Activated CD4-positive, alpha-beta T cell treated with anti-CD3 and anti-CD28 coated beads, Interleukin-2, amount 10 ng/mL, durations not matched to agents 7 days and 5 days (primary cell): ENCODE measurements around the gene UBASH3B. TPM values are rescaled to one million over a fixed set of nuclear protein-coding genes. Genes with fewer than 3 reads are reported as not detected.

Experiments
- CTCF ChIA-PET: fragments of 350-600 bp; sonication (Branson Sonifier 250); formaldehyde crosslinking; loops from one replicate; lab custom pipeline; 2021; ENCODE audit warnings: antibody characterized with exemption; lab: Charles Lee
- POLR2A ChIA-PET: fragments of 350-600 bp; sonication (Branson Sonifier 250); formaldehyde crosslinking; loops from one replicate; lab custom pipeline; 2021; ENCODE audit warnings: antibody characterized with exemption; lab: Charles Lee
- DNase-seq: peaks from one replicate; pipeline ENCODE4 v3.0.0-alpha.2; 2020
- H3K27ac Mint-ChIP-seq: one replicate; pipeline ENCODE4 v1.8.0; 2021; ENCODE audit warnings: mild to moderate bottlenecking, moderate library complexity, mixed read lengths
- H3K27me3 Mint-ChIP-seq: one replicate; pipeline ENCODE4 v1.8.0; 2021; ENCODE audit warnings: mixed read lengths
- H3K36me3 Mint-ChIP-seq: one replicate; pipeline ENCODE4 v1.8.0; 2021; ENCODE audit warnings: low read depth, mixed read lengths
- H3K4me1 Mint-ChIP-seq: one replicate; pipeline ENCODE4 v1.8.0; 2021; ENCODE audit warnings: mixed read lengths
- H3K4me3 Mint-ChIP-seq: one replicate; pipeline ENCODE4 v1.8.0; 2021; ENCODE audit warnings: mild to moderate bottlenecking, moderate library complexity, mixed read lengths
- H3K9me3 Mint-ChIP-seq: one replicate; pipeline ENCODE4 v1.8.0; 2021; ENCODE audit warnings: mixed read lengths
- total RNA-seq, 2 experiments: library from RNA; stranded (reverse); gene quantifications; one replicate each; pipeline ENCODE4 v1.2.3, GENCODE V29; 2021

The UBASH3B gene
- total RNA-seq, 2 experiments from 2014 or later, result 15.2 to 15.8 TPM

GRCh38 chr11:122791411-122791810 lies 135.9 kb downstream of the UBASH3B start:
- Mint-ChIP-seq H3K27ac (no peak overlapping the region), H3K4me1 (no peaks in the 10 kb centered on the region), H3K4me3 (no peak overlapping the region), H3K9me3 (no peaks in the 10 kb centered on the region), H3K36me3 (peaks cover 1% of the 10 kb centered on the region), H3K27me3 (no peaks in the 10 kb centered on the region)
- ChIA-PET CTCF (interaction anchor here (0.6 to 1.6 kb wide), 4 partner anchors 10 to 163 kb away, joined by 3 to 5 read pairs (median 3); no protein-coding TSS in a partner anchor), POLR2A (no interaction called here)
- DNase-seq, result no peak

GRCh38 chr11:122791836-122792235 lies 136.3 kb downstream of the UBASH3B start:
- DNase-seq, result no peak
- ChIA-PET POLR2A (no interaction called here), CTCF (interaction anchor here (0.6 to 1.6 kb wide), 5 partner anchors 10 to 163 kb away, joined by 3 to 5 read pairs (median 3); no protein-coding TSS in a partner anchor)
- Mint-ChIP-seq H3K9me3 (no peaks in the 10 kb centered on the region), H3K4me1 (no peaks in the 10 kb centered on the region), H3K36me3 (peaks cover 1% of the 10 kb centered on the region), H3K4me3 (no peak overlapping the region), H3K27ac (no peak overlapping the region), H3K27me3 (no peaks in the 10 kb centered on the region)

GRCh38 chr11:122793515-122793914 lies 138.0 kb downstream of the UBASH3B start:
- Mint-ChIP-seq H3K4me1 (no peaks in the 10 kb centered on the region), H3K4me3 (no peak overlapping the region), H3K36me3 (peaks cover 5% of the 10 kb centered on the region), H3K27me3 (no peaks in the 10 kb centered on the region), H3K27ac (no peak overlapping the region), H3K9me3 (no peaks in the 10 kb centered on the region)
- DNase-seq, result no peak
- POLR2A ChIA-PET, result no interaction called here
- CTCF ChIA-PET, result interaction anchor here (1.0 kb wide), 1 partner anchor 11 kb away, joined by 4 read pairs; no protein-coding TSS in a partner anchor

- no peaks in the 10 kb centered on the region for H3K4me1 Mint-ChIP-seq
- no peak overlapping the region for H3K27ac Mint-ChIP-seq
- DNase-seq, result no peak
- POLR2A ChIA-PET, result no interaction called here
- CTCF ChIA-PET, result interaction anchor here (1.1 to 2.9 kb wide), 3 partner anchors 30 to 259 kb away, joined by 3 to 10 read pairs (median 4); no protein-coding TSS in a partner anchor
- H3K9me3 Mint-ChIP-seq, result no peaks in the 10 kb centered on the region
- no peak overlapping the region for H3K4me3 Mint-ChIP-seq
- H3K27me3 Mint-ChIP-seq, result no peaks in the 10 kb centered on the region
- peaks cover 7% of the 10 kb centered on the region for H3K36me3 Mint-ChIP-seq
Measured at GRCh38 chr11:122795307-122795706, 139.8 kb downstream of the UBASH3B start.

- Mint-ChIP-seq H3K4me1 (no peaks in the 10 kb centered on the region), H3K4me3 (no peak overlapping the region), H3K9me3 (no peaks in the 10 kb centered on the region), H3K27me3 (no peaks in the 10 kb centered on the region), H3K27ac (no peak overlapping the region), H3K36me3 (peaks cover 7% of the 10 kb centered on the region)
- ChIA-PET POLR2A (no interaction called here), CTCF (interaction anchor here (0.5 to 2.9 kb wide), 12 partner anchors 12 to 258 kb away, joined by 3 to 10 read pairs (median 3); no protein-coding TSS in a partner anchor)
- peak; percentile 67 for DNase-seq
Measured at GRCh38 chr11:122796128-122796717, 140.7 kb downstream of the UBASH3B start.

GRCh38 chr11:122797651-122798050 lies 142.1 kb downstream of the UBASH3B start:
- Mint-ChIP-seq H3K9me3 (no peaks in the 10 kb centered on the region), H3K4me3 (no peak overlapping the region), H3K27me3 (no peaks in the 10 kb centered on the region), H3K27ac (no peak overlapping the region), H3K4me1 (no peaks in the 10 kb centered on the region), H3K36me3 (peaks cover 7% of the 10 kb centered on the region)
- ChIA-PET POLR2A (no interaction called here), CTCF (interaction anchor here (1.5 kb wide), 1 partner anchor 63 kb away, joined by 3 read pairs; no protein-coding TSS in a partner anchor)
- no peak for DNase-seq

GRCh38 chr11:122799406-122800105 lies 144.0 kb downstream of the UBASH3B start:
- no peaks in the 10 kb centered on the region for H3K9me3 Mint-ChIP-seq
- H3K4me1 Mint-ChIP-seq, result no peaks in the 10 kb centered on the region
- H3K27me3 Mint-ChIP-seq, result no peaks in the 10 kb centered on the region
- CTCF ChIA-PET, result no interaction called here
- H3K27ac Mint-ChIP-seq, result no peak overlapping the region
- no peak overlapping the region for H3K4me3 Mint-ChIP-seq
- DNase-seq, result no peak
- H3K36me3 Mint-ChIP-seq, result peaks cover 7% of the 10 kb centered on the region
- POLR2A ChIA-PET, result no interaction called here

GRCh38 chr11:122802876-122803275 lies 147.4 kb downstream of the UBASH3B start:
- H3K36me3 Mint-ChIP-seq, result peaks cover 3% of the 10 kb centered on the region
- no peak overlapping the region for H3K4me3 Mint-ChIP-seq
- H3K4me1 Mint-ChIP-seq, result peaks cover 5% of the 10 kb centered on the region
- H3K27me3 Mint-ChIP-seq, result no peaks in the 10 kb centered on the region
- no peak for DNase-seq
- ChIA-PET CTCF (no interaction called here), POLR2A (no interaction called here)
- H3K9me3 Mint-ChIP-seq, result no peaks in the 10 kb centered on the region
- no peak overlapping the region for H3K27ac Mint-ChIP-seq

- CTCF ChIA-PET, result interaction anchor here (0.6 kb wide), 1 partner anchor 12 kb away, joined by 3 read pairs; no protein-coding TSS in a partner anchor
- POLR2A ChIA-PET, result no interaction called here
- H3K36me3 Mint-ChIP-seq, result peaks cover 3% of the 10 kb centered on the region
- H3K27me3 Mint-ChIP-seq, result no peaks in the 10 kb centered on the region
- H3K4me3 Mint-ChIP-seq, result no peak overlapping the region
- no peak overlapping the region for H3K27ac Mint-ChIP-seq
- no peak for DNase-seq
- no peaks in the 10 kb centered on the region for H3K9me3 Mint-ChIP-seq
- H3K4me1 Mint-ChIP-seq, result peaks cover 9% of the 10 kb centered on the region
Measured at GRCh38 chr11:122803306-122803705, 147.8 kb downstream of the UBASH3B start.

- no peak for DNase-seq
- CTCF ChIA-PET, result interaction anchor here (0.6 kb wide), 1 partner anchor 13 kb away, joined by 3 read pairs; no protein-coding TSS in a partner anchor
- Mint-ChIP-seq H3K9me3 (no peaks in the 10 kb centered on the region), H3K27ac (no peak overlapping the region), H3K4me3 (no peak overlapping the region), H3K27me3 (no peaks in the 10 kb centered on the region), H3K36me3 (peaks cover 3% of the 10 kb centered on the region), H3K4me1 (peaks cover 13% of the 10 kb centered on the region)
- POLR2A ChIA-PET, result no interaction called here
Measured at GRCh38 chr11:122803716-122804115, 148.2 kb downstream of the UBASH3B start.

GRCh38 chr11:122804161-122804560 lies 148.6 kb downstream of the UBASH3B start:
- H3K4me1 Mint-ChIP-seq, result peaks cover 15% of the 10 kb centered on the region
- H3K36me3 Mint-ChIP-seq, result peaks cover 2% of the 10 kb centered on the region
- H3K27ac Mint-ChIP-seq, result no peak overlapping the region
- no peak overlapping the region for H3K4me3 Mint-ChIP-seq
- H3K27me3 Mint-ChIP-seq, result no peaks in the 10 kb centered on the region
- no peaks in the 10 kb centered on the region for H3K9me3 Mint-ChIP-seq
- DNase-seq, result no peak
- POLR2A ChIA-PET, result no interaction called here
- CTCF ChIA-PET, result no interaction called here

- H3K27ac Mint-ChIP-seq, result no peak overlapping the region
Measured at GRCh38 chr11:122804796-122805195, 149.3 kb downstream of the UBASH3B start.

More at GRCh38 chr11:122804796-122805195, 149.3 kb downstream of the UBASH3B start:
- ChIA-PET CTCF (no interaction called here), POLR2A (no interaction called here)
- no peak for DNase-seq
- no peaks in the 10 kb centered on the region for H3K27me3 Mint-ChIP-seq
- peaks cover 4% of the 10 kb centered on the region for H3K36me3 Mint-ChIP-seq
- no peak overlapping the region for H3K4me3 Mint-ChIP-seq
- H3K9me3 Mint-ChIP-seq, result no peaks in the 10 kb centered on the region
- peaks cover 17% of the 10 kb centered on the region for H3K4me1 Mint-ChIP-seq
